ENCODE data around the gene DAW1.
"Not testable (repeated sequence)": the region's sequence is repeated elsewhere in the genome, so short reads cannot be mapped to it uniquely, and the experiment has no call there.

Gene DAW1

GRCh38 chr2:227932001-227932400 lies 60.6 kb downstream of the DAW1 start:
- no peak for DNase-seq

DNA sequence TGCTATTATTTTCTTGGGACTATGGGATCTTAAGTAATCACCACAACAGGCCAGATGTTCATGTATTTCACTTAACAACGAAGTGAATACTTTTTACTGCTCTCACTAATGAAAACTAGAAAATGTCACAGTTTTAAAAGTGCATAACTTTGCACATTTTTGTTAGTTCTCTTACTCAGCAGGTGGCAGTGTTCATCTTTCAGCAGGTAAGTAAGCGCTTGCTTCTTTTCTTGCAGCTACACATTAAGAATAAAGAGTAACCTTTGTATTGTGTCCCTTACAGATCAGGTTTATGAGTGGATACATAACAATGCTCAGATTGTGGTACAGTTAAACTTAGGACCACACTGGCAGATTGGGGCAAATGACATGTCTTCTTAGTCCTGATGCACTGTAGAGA lies 61.0 kb downstream of the DAW1 start:
- no peak for DNase-seq

DNA sequence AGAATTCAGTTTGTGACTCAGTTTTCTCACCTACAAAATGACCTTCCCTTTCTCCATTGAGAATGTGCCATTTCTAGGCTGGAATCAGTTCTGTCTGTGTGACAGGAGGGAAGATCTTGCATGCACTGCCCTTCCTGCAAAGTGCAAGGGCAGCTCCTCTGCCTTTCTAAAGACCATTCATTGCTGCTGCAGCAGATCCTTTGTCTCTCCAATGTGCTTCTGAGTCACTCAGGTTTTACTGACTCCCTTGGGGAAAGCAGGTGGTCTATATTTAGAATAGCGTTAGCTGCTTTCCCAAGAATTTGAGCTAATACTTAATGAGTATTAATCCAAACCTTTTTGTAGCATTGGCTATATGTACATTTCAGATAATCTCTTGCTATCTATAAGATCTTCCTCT lies 62.5 kb downstream of the DAW1 start:
- no peak for DNase-seq

GRCh38 chr2:227936249-227936648 lies 64.8 kb downstream of the DAW1 start:
- DNase-seq, result not testable (repeated sequence)

DNA sequence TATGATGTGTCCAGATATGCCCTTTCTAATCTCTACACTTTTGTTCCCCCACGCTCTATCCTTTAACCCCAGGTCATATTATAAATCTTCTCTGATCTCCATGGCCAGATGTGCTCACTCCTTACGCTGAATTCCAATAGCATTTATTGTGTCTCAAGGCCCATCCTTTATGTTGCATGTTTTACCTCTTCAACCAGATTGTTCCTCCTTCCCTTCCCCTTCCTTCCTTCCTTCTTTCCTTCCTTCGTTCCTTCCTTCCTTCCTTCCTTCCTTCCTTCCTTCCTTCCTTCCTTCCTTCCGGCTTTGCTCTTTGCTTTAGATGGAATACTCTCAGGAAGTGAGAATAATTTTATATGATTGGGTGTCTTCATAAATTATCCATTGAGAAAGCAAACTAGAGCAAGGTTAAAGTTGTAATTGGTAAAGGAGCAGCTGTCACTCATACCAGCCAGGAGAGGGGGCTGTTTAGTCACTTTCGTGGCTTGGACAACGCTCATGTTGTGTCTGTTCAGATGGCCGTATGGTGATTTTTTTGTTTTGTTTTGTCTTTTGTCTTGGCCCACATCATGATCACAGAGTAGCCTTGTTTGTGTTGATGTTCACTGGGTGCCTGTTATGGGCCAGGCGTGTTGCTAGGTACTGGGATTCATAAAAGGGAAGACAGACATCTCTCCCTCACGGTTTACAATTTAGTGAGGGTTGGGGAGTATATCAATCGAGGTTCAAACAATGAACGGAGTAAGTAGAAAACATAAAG lies 68.0 kb downstream of the DAW1 start:
- no peak for DNase-seq

GRCh38 chr2:227942021-227942420 lies 70.6 kb downstream of the DAW1 start:
- no peak for DNase-seq

GRCh38 chr2:227942965-227943364 lies 71.5 kb downstream of the DAW1 start:
- no peak for DNase-seq

GRCh38 chr2:227960317-227960716 lies 88.9 kb downstream of the DAW1 start:
- DNase-seq, result no peak

- no peak for DNase-seq
Observed at GRCh38 chr2:227971619-227972230, 100.3 kb downstream of the DAW1 start.

DNA sequence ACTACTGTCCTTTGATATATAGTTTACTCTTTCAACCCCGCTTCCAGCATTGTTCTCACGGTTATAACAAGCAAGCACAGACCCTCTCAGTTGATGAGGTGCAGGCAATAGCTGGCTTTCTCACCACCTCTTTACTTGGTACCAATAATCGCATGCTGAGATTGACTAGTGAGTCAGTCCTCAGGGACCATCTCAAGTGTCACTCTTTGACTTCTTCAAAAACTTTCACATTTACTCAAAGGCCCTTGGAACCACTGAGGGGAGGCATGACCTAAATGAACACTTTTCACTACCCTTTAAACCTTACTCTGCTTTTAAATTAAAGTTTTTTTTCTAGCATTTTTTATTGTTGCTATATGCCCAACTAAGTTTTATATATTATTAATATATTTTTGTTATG lies 101.8 kb downstream of the DAW1 start:
- DNase-seq, result no peak
